Ovary (tissue), 3 donors: Measurements from ENCODE around the gene DSP.

Source experiments
- CTCF ChIP-seq, 3 donors: fragments of 450-650 bp in 2 of 3; fragments of 200-600 bp in 1 of 3; IDR thresholded peaks; one replicate each; pipeline versions ENCODE4 v1.5.1 to v1.8.0; 2016 to 2022; ENCODE audit warnings: antibody characterized with exemption in 3 of 3, mild to moderate bottlenecking in 1 of 3
- EP300 ChIP-seq: sonication (generic); formaldehyde crosslinking; IDR thresholded peaks from one replicate; pipeline ENCODE4 v1.6.1; 2017; ENCODE audit warnings: antibody characterized with exemption
- POLR2A ChIP-seq: fragments of 450-650 bp; IDR thresholded peaks from one replicate; pipeline ENCODE4 v1.6.1; 2017; ENCODE audit warnings: antibody characterized with exemption, mild to moderate bottlenecking, moderate library complexity
- donor health status: DM: no; HTN: no; CAD: no.

GRCh38 chr6:7590918-7591302 is 49.4 kb downstream of the DSP start:
- TF ChIP-seq CTCF (IDR thresholded peaks at IDR 0.05) (no peak), POLR2A (no peak), EP300 (no peak)
